ENCODE measurements around the gene TBC1D22A. TPM values are rescaled to one million over a fixed set of nuclear protein-coding genes. Genes with fewer than 3 reads are reported as not detected.

Gene TBC1D22A
- total RNA-seq, 2 donors from 2014 or later: 28.9 to 31.3 TPM

- no peaks in the 10 kb centered on the region for H3K36me3 ChIP-seq
Measured at GRCh38 chr22:46948411-46949144, 186.1 kb downstream of the TBC1D22A start.

GRCh38 chr22:46951350-46951749 is 188.9 kb downstream of the TBC1D22A start:
- no peaks in the 10 kb centered on the region for H3K27me3 ChIP-seq (replicated peaks; ENCODE audit: insufficient read depth)
- DNase-seq (ENCODE audit: low spot score) (no peak), ATAC-seq (ENCODE audit: insufficient number of reproducible peaks, low FRiP score, low read depth) (no peak)
- H3K9me3 ChIP-seq: no peaks in the 10 kb centered on the region
- no peak overlapping the region for H3K4me3 ChIP-seq
- no peak for TF ChIP-seq CTCF (IDR thresholded peaks at IDR 0.05)
- H3K27ac ChIP-seq: no peak overlapping the region
- no peaks in the 10 kb centered on the region for H3K4me1 ChIP-seq (ENCODE audit: control insufficient read depth in 1 of 2, low read depth in 2 of 2)
- H3K36me3 ChIP-seq: no peaks in the 10 kb centered on the region

More at GRCh38 chr22:46948411-46949144, 186.1 kb downstream of the TBC1D22A start:
- H3K4me3 ChIP-seq: no peak overlapping the region
- TF ChIP-seq CTCF (IDR thresholded peaks at IDR 0.05): no peak
- DNase-seq (ENCODE audit: low spot score): no peak
- no peaks in the 10 kb centered on the region for H3K9me3 ChIP-seq
- no peaks in the 10 kb centered on the region for H3K27me3 ChIP-seq (replicated peaks; ENCODE audit: insufficient read depth)
- ATAC-seq (ENCODE audit: insufficient number of reproducible peaks, low FRiP score, low read depth): no peak
- H3K4me1 ChIP-seq (ENCODE audit: control insufficient read depth in 1 of 2, low read depth in 2 of 2): no peaks in the 10 kb centered on the region
- no peak overlapping the region for H3K27ac ChIP-seq

- no peak for DNase-seq (ENCODE audit: low spot score)
- no peak for TF ChIP-seq CTCF (IDR thresholded peaks at IDR 0.05)
- Histone ChIP-seq H3K4me1 (ENCODE audit: control insufficient read depth in 1 of 2, low read depth in 2 of 2) (no peaks in the 10 kb centered on the region), H3K9me3 (no peaks in the 10 kb centered on the region), H3K4me3 (no peak overlapping the region), H3K27ac (no peak overlapping the region), H3K27me3 (replicated peaks; ENCODE audit: insufficient read depth) (no peaks in the 10 kb centered on the region), H3K36me3 (no peaks in the 10 kb centered on the region)
- ATAC-seq (ENCODE audit: insufficient number of reproducible peaks, low FRiP score, low read depth): no peak
Measured at GRCh38 chr22:46951973-46952372, 189.5 kb downstream of the TBC1D22A start.

DNA sequence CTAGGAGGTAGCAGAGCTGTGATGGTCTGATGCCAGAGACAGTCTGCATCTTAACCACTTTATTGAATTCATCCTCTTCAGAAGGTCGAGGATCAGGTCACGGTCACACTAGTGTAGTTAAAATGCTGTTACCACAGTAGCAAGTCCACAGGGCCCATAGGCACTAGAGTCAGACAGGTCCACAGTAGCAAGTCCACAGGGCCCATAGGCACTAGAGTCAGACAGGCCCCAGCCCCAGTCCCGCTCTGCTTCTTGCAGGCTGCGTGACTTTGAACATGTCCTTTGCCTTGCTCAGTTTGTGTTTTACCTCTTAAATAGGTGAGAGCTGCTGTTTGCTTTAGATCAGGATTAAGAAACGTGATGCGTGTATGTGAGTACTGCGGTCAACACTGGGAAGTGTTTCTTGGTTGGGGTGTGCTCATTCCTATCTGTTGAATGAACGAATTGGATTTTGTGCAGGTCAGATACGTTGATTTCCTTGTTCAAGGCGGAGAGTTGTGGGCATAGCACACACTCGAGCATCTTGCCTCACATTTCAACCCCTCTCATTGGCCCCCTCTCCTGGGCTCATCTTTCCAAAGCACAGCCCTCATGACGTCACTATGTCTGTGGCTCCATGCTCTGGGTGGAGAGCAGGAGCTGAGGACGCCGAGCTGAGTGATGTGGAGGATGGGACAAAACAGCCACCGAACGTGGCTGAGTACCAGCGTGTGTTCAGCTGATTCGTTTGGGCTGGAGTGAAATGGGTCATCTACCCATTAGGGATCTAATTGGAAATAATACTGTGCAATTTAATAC is 191.7 kb downstream of the TBC1D22A start:
- no peak for ATAC-seq (ENCODE audit: insufficient number of reproducible peaks, low FRiP score, low read depth)
- H3K27me3 ChIP-seq (replicated peaks; ENCODE audit: insufficient read depth): no peaks in the 10 kb centered on the region
- H3K27ac ChIP-seq: no peak overlapping the region
- no peak for DNase-seq (ENCODE audit: low spot score)
- H3K4me1 ChIP-seq (ENCODE audit: control insufficient read depth in 1 of 2, low read depth in 2 of 2): no peaks in the 10 kb centered on the region
- H3K36me3 ChIP-seq: no peaks in the 10 kb centered on the region
- no peak for TF ChIP-seq CTCF (IDR thresholded peaks at IDR 0.05)
- no peak overlapping the region for H3K4me3 ChIP-seq
- no peaks in the 10 kb centered on the region for H3K9me3 ChIP-seq

- Histone ChIP-seq H3K4me1 (ENCODE audit: control insufficient read depth in 1 of 2, low read depth in 2 of 2) (no peaks in the 10 kb centered on the region), H3K4me3 (no peak overlapping the region), H3K9me3 (no peaks in the 10 kb centered on the region), H3K27me3 (replicated peaks; ENCODE audit: insufficient read depth) (no peaks in the 10 kb centered on the region), H3K36me3 (no peaks in the 10 kb centered on the region), H3K27ac (no peak overlapping the region)
- DNase-seq (ENCODE audit: low spot score) (no peak), ATAC-seq (ENCODE audit: insufficient number of reproducible peaks, low FRiP score, low read depth) (no peak)
- TF ChIP-seq CTCF (IDR thresholded peaks at IDR 0.05): no peak
Measured at GRCh38 chr22:46954781-46955180, 192.3 kb downstream of the TBC1D22A start.
